B cell (primary cell): ENCODE measurements around the gene STK33. TPM values are rescaled to one million over a fixed set of nuclear protein-coding genes. Genes with fewer than 3 reads are reported as not detected.
A peak's percentile ranks its signal among the peaks of the same experiment; 100 is the strongest.

Experiments used
- ATAC-seq: fragments of 200-7000 bp; cut with Tn5 transposase; one replicate; pipeline ENCODE4 v1.10.0; 2021; ENCODE audit warnings: low read depth, mild to moderate bottlenecking, moderate number of reproducible peaks, moderate library complexity
- CTCF ChIA-PET: fragments of 350-600 bp; sonication (Branson Sonifier 250); formaldehyde crosslinking; loops from one replicate; lab custom pipeline; 2021; ENCODE audit warnings: antibody characterized with exemption, inconsistent platforms; lab: Charles Lee
- POLR2A ChIA-PET: fragments of 350-600 bp; sonication (Branson Sonifier 250); formaldehyde crosslinking; loops from one replicate; lab custom pipeline; 2021; ENCODE audit warnings: antibody characterized with exemption; lab: Charles Lee
- DNase-seq: peaks from one replicate; pipeline ENCODE4 v3.0.0; 2013
- H2AFZ ChIP-seq: 2 replicates; pipeline ENCODE4 v1.6.1; 2012; ENCODE audit warnings: mild to moderate bottlenecking, low read depth, low read length; ENCODE audit not compliant: insufficient read depth, poor library complexity, severe bottlenecking
- H3K27ac ChIP-seq, 2 donors: 1 replicate in 1 of 2; 2 replicates in 1 of 2; pipeline ENCODE4 v1.5.1; 2012 to 2013; ENCODE audit warnings: low read length in 2 of 2, mild to moderate bottlenecking in 2 of 2, moderate library complexity in 1 of 2
- H3K27me3 ChIP-seq, 4 experiments: fragments of 200-600 bp in 1 of 4; sonication (generic) in 1 of 4; replicated peaks in 1 of 4; 1 replicate in 2 of 4; 2 replicates in 2 of 4; pipeline versions ENCODE4 v1.6.1 to v1.7.0; 2013 to 2016; ENCODE audit warnings: low read length in 3 of 4, mild to moderate bottlenecking in 2 of 4, mixed read lengths in 1 of 4, moderate library complexity in 1 of 4; ENCODE audit not compliant: insufficient read depth in 4 of 4, control insufficient read depth in 3 of 4; ENCODE audit errors: control extremely low read depth in 1 of 4
- H3K36me3 ChIP-seq, 2 experiments: replicated peaks in 1 of 2; 1 replicate in 1 of 2; 2 replicates in 1 of 2; pipeline versions ENCODE4 v1.6.1 to v1.7.1; 2013; ENCODE audit warnings: low read length in 1 of 2; ENCODE audit not compliant: insufficient read depth in 2 of 2, control insufficient read depth in 1 of 2; ENCODE audit errors: control extremely low read depth in 1 of 2, extremely low read depth in 1 of 2
- H3K4me1 ChIP-seq, 2 donors: fragments of 200-600 bp in 1 of 2; sonication (generic) in 1 of 2; 1 replicate in 1 of 2; 2 replicates in 1 of 2; pipeline versions ENCODE4 v1.5.1 to v1.6.1; 2013 to 2017; ENCODE audit warnings: low read length in 2 of 2; ENCODE audit not compliant: control insufficient read depth in 2 of 2, insufficient read depth in 2 of 2
- H3K4me2 ChIP-seq: replicated peaks from 2 replicates; pipeline ENCODE3; 2012; ENCODE audit warnings: mild to moderate bottlenecking, low read depth, low read length; ENCODE audit not compliant: poor library complexity, severe bottlenecking
- H3K4me3 ChIP-seq, 5 experiments: fragments of 200-600 bp in 1 of 5; sonication (generic) in 1 of 5; 1 replicate in 3 of 5; 2 replicates in 2 of 5; pipeline versions ENCODE4 v1.5.1 to v1.7.0; 2011 to 2016; ENCODE audit warnings: low read length in 4 of 5, mild to moderate bottlenecking in 4 of 5, low read depth in 2 of 5, control low read depth in 1 of 5, moderate library complexity in 1 of 5; ENCODE audit not compliant: insufficient read depth in 1 of 5; ENCODE audit errors: control extremely low read depth in 1 of 5, extremely low read depth in 1 of 5
- H3K79me2 ChIP-seq: fragments of 200-600 bp; sonication (generic); one replicate; pipeline ENCODE4 v1.6.0; 2016; ENCODE audit warnings: low read length; ENCODE audit not compliant: control insufficient read depth, insufficient read depth
- H3K9ac ChIP-seq: fragments of 200-600 bp; sonication (generic); 2 replicates; pipeline ENCODE4 v1.6.1; 2017; ENCODE audit warnings: mild to moderate bottlenecking, low read length, moderate library complexity
- H3K9me3 ChIP-seq, 3 donors: one replicate each; pipeline versions ENCODE4 v1.6.1 to v1.7.1; 2013; ENCODE audit warnings: low read length in 2 of 3; ENCODE audit not compliant: control insufficient read depth in 2 of 3, insufficient read depth in 1 of 3; ENCODE audit errors: control extremely low read depth in 1 of 3
- H4K20me1 ChIP-seq: 2 replicates; pipeline ENCODE4 v1.6.0; 2012; ENCODE audit warnings: mild to moderate bottlenecking, low read length; ENCODE audit not compliant: insufficient read depth, control insufficient read depth, poor library complexity, severe bottlenecking
- H3K27ac Mint-ChIP-seq: one replicate; pipeline ENCODE4 v1.8.0; 2021; ENCODE audit warnings: mixed read lengths
- H3K27me3 Mint-ChIP-seq: one replicate; pipeline ENCODE4 v1.8.0; 2021; ENCODE audit warnings: mixed read lengths
- H3K4me1 Mint-ChIP-seq: one replicate; pipeline ENCODE4 v1.8.0; 2021; ENCODE audit warnings: mixed read lengths
- H3K4me3 Mint-ChIP-seq: one replicate; pipeline ENCODE4 v1.8.0; 2021; ENCODE audit warnings: mixed read lengths
- H3K9me3 Mint-ChIP-seq: one replicate; pipeline ENCODE4 v1.8.0; 2022; ENCODE audit warnings: mixed read lengths; ENCODE audit not compliant: insufficient read depth
- EZH2 ChIP-seq: IDR thresholded peaks from 2 replicates; pipeline ENCODE4 v1.6.1; 2012; ENCODE audit warnings: borderline replicate concordance, low read depth, mild to moderate bottlenecking, moderate library complexity, low read length; ENCODE audit not compliant: insufficient read depth, poor library complexity, severe bottlenecking
- WGBS: methylation state at CpG from one replicate; pipeline ENCODE4 v1.1.5; 2013; ENCODE audit warnings: missing lambda C conversion rate; ENCODE audit not compliant: insufficient coverage; 5-methylcytosine and 5-hydroxymethylcytosine counted together
- intact Hi-C: fragments of 100-400 bp; cut with micrococcal nuclease; formaldehyde crosslinking; loops from one replicate; pipeline ENCODE4 v1.10.0; 2022
- polyA plus RNA-seq: library from polyadenylated mRNA; depleted of rRNA; stranded (reverse); fragments of >200 nt; gene quantifications from 2 replicates; pipeline ENCODE4 v1.2.3, GENCODE V29; 2012
- total RNA-seq, 2 donors: library from RNA; stranded (reverse); fragments of 120-200 nt in 1 of 2; gene quantifications; 1 replicate in 1 of 2; 2 replicates in 1 of 2; pipeline versions ENCODE4 v1.2.3 to v1.2.4, GENCODE V29; 2013 to 2022
- TF ChIP-seq, protein P1 (sequence below): fragments of 200-600 bp; IDR thresholded peaks from one replicate; pipeline ENCODE4 v1.8.0; 2022; ENCODE audit warnings: antibody characterized with exemption, mild to moderate bottlenecking

Gene STK33
- total and polyA plus RNA-seq, 2 donors (not counting 1 experiment from before 2014, with no cell fraction given) = 3.1 to 9.3 TPM

DNA sequence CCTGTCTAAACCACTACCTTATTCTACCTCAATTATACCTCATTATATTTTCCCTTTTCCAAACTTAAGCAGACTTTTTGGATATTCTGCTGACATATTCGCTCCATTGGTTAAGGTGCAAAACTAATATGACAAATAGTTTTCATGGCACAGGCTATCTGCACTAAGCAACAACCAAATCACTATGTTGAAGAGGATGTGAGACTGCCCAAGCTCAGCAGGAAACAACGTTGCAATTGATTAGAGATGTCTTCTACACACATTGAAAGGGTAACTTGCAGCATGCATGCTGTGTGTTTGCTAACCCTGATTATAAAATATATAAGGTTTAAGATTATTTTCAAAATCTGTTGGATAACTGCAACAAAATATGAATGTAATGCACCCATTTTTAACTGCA is 61.6 kb downstream of the STK33 start:
- POLR2A ChIA-PET = no interaction called here
- H3K9me3 ChIP-seq = no peaks in the 10 kb centered on the region

DNA sequence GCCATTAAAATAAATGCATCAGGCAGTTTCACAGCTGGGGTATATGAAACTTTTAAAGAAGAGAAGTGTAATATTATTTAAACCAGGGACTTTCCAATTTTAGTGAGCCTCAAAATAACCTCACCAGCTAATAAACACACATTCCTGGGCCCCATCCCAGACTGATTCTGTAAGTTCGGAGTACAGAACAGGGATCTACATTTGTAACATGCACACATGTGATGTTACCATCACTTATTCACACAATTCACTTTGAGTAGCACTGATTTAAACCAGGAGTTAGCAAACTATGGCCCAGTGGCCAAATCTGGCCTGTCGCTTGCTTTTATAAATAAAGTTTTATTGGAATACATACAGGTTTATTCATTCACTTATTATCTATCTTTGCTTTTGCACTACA is 62.0 kb downstream of the STK33 start:
- H3K27me3 ChIP-seq = no peaks in the 10 kb centered on the region
- peak overlapping the region; percentile 92 for H3K27ac Mint-ChIP-seq
- H3K27ac ChIP-seq = peak overlapping the region; percentile 71 to 90
- ChIA-PET POLR2A (no interaction called here), CTCF (interaction anchor here (1.7 to 2.2 kb wide), 2 partner anchors 35 to 268 kb away, joined by 5 to 11 read pairs; partner anchors contain the start of gene LMO1)
- peak overlapping the region; percentile 20 for H3K9ac ChIP-seq
- peak overlapping the region; percentile 84 for H3K4me3 Mint-ChIP-seq
- WGBS = 60% methylated on average over 1 of the region's 2 CpGs
- H2AFZ ChIP-seq = peak overlapping the region; percentile 11
- no peaks in the 10 kb centered on the region for H3K9me3 Mint-ChIP-seq
- intact Hi-C loops = no loop called here
- no peaks in the 10 kb centered on the region for H3K9me3 ChIP-seq
- H3K27me3 Mint-ChIP-seq = no peaks in the 10 kb centered on the region
- H3K79me2 ChIP-seq = no peaks in the 10 kb centered on the region
- H4K20me1 ChIP-seq = no peaks in the 10 kb centered on the region
- H3K4me1 Mint-ChIP-seq = peaks cover 47% of the 10 kb centered on the region
- peak overlapping the region; percentile 64 for H3K4me2 ChIP-seq
- peak overlapping the region in 1 of 5 experiments; percentile 8 for H3K4me3 ChIP-seq
- TF ChIP-seq, protein P1, sequence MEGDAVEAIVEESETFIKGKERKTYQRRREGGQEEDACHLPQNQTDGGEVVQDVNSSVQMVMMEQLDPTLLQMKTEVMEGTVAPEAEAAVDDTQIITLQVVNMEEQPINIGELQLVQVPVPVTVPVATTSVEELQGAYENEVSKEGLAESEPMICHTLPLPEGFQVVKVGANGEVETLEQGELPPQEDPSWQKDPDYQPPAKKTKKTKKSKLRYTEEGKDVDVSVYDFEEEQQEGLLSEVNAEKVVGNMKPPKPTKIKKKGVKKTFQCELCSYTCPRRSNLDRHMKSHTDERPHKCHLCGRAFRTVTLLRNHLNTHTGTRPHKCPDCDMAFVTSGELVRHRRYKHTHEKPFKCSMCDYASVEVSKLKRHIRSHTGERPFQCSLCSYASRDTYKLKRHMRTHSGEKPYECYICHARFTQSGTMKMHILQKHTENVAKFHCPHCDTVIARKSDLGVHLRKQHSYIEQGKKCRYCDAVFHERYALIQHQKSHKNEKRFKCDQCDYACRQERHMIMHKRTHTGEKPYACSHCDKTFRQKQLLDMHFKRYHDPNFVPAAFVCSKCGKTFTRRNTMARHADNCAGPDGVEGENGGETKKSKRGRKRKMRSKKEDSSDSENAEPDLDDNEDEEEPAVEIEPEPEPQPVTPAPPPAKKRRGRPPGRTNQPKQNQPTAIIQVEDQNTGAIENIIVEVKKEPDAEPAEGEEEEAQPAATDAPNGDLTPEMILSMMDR = no peak
- TF ChIP-seq EZH2 = no peak
- no peaks in the 10 kb centered on the region for H3K36me3 ChIP-seq
- peak; percentile 41 for ATAC-seq
- DNase-seq = peak; percentile 56
- peaks cover 45 to 46% of the 10 kb centered on the region in 2 donors for H3K4me1 ChIP-seq

More for the DNA sequence above, 61.6 kb downstream of the STK33 start:
- Mint-ChIP-seq H3K4me3 (peak overlapping the region; percentile 84), H3K9me3 (no peaks in the 10 kb centered on the region), H3K27ac (peak overlapping the region; percentile 92), H3K27me3 (no peaks in the 10 kb centered on the region), H3K4me1 (peaks cover 45% of the 10 kb centered on the region)
- peak; percentile 36 for DNase-seq
- peak overlapping the region; percentile 20 for H3K9ac ChIP-seq
- no CpG with 5 or more reads among the region's 2 CpGs for WGBS
- CTCF ChIA-PET = interaction anchor here (1.7 to 2.2 kb wide), 2 partner anchors 35 to 269 kb away, joined by 5 to 11 read pairs; partner anchors contain the start of gene LMO1
- intact Hi-C loops = no loop called here
- H3K79me2 ChIP-seq = no peaks in the 10 kb centered on the region
- peak; percentile 58 for ATAC-seq
- no peaks in the 10 kb centered on the region for H3K36me3 ChIP-seq
- H3K4me3 ChIP-seq = peak overlapping the region in 2 of 5 experiments; percentile 8 to 12
- H3K27ac ChIP-seq = peak overlapping the region; percentile 71 to 90
- peak overlapping the region; percentile 64 for H3K4me2 ChIP-seq
- H4K20me1 ChIP-seq = no peaks in the 10 kb centered on the region
- TF ChIP-seq, protein P1 = no peak
- TF ChIP-seq EZH2 = no peak
- H3K27me3 ChIP-seq = no peaks in the 10 kb centered on the region
- peaks cover 45 to 46% of the 10 kb centered on the region in 2 donors for H3K4me1 ChIP-seq
- no peak overlapping the region for H2AFZ ChIP-seq
